GM23248 (cell line): Measurements from ENCODE around the gene ZNF687.

ENCODE experiments used
- EZH2 ChIP-seq: fragments of 200-600 bp; sonication (generic); IDR thresholded peaks from 2 replicates; pipeline ENCODE4 v1.6.1; 2018; ENCODE audit warnings: antibody characterized with exemption, mild to moderate bottlenecking; ENCODE audit not compliant: insufficient read depth, poor library complexity, severe bottlenecking
- EZH2phosphoT487 ChIP-seq: fragments of 200-600 bp; sonication (generic); IDR thresholded peaks from 2 replicates; pipeline ENCODE4 v1.6.1; 2018; ENCODE audit warnings: antibody characterized with exemption, moderate library complexity, mild to moderate bottlenecking, low read depth; ENCODE audit not compliant: insufficient read depth

- TF ChIP-seq EZH2phosphoT487 (no peak), EZH2 (no peak)
Observed at GRCh38 chr1:151324390-151324930, 42.4 kb downstream of the ZNF687 start.
